ENCODE measurements around the gene TSHR.
A peak's percentile ranks its signal among the peaks of the same experiment; 100 is the strongest.
"Not testable (repeated sequence)": the region's sequence is repeated elsewhere in the genome, so short reads cannot be mapped to it uniquely, and the experiment has no call there.

TSHR gene

DNA sequence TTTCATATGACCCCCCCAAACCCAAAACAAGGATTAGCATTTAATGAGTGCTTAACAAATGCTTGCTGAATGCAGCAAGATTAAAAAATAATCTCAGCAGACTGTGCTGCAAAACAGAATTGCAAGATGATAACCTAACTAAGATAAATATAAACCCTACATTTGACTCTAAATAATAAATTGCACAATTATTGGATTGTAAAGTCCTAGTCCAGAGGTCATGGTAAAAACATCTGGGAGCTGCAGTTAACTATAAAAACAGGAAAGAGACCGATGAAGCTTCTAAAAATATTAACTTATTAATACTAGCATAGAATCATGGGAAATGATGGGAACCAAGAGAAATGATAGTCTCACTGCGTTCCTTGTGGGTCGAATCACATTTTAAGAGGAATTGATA lies 37.2 kb downstream of the TSHR start:
- TF ChIP-seq POLR2A (IDR thresholded peaks at IDR 0.05; ENCODE audit: low read depth, low read length) = no peak
- no peak for DNase-seq (ENCODE audit: insufficient read length, low spot score)

GRCh38 chr14:80996049-80996901 lies 40.9 kb downstream of the TSHR start:
- FAIRE-seq (peak; percentile 58), DNase-seq (ENCODE audit: insufficient read length, low spot score) (peak; percentile 23)
- no peak for TF ChIP-seq POLR2A (IDR thresholded peaks at IDR 0.05; ENCODE audit: low read depth, low read length)

More for the DNA sequence above, 37.2 kb downstream of the TSHR start:
- no peak for FAIRE-seq

GRCh38 chr14:81001447-81001846 lies 46.0 kb downstream of the TSHR start:
- DNase-seq (ENCODE audit: insufficient read length, low spot score) (no peak), FAIRE-seq (no peak)
- no peak for TF ChIP-seq POLR2A (IDR thresholded peaks at IDR 0.05; ENCODE audit: low read depth, low read length)

DNA sequence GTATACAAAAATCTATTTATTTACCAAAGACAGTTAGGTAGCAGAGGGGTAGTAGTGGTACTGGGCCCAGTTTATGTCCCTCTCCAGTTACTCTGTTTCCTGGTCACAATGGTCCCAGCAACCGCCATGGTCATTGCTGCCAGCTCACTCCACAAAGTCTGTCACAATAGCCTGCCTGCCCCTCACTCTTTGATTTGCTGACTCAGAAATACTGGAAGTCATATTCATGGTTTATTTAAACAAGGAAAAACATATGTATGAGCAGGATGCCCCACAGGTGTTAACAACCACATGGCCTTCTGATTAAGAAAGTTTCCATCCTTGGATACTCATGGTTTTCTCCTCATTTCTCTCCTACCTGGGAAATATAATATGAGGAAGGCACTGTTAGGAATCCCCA lies 49.2 kb downstream of the TSHR start:
- DNase-seq (ENCODE audit: insufficient read length, low spot score) (no peak), FAIRE-seq (no peak)
- no peak for TF ChIP-seq POLR2A (IDR thresholded peaks at IDR 0.05; ENCODE audit: low read depth, low read length)

DNA sequence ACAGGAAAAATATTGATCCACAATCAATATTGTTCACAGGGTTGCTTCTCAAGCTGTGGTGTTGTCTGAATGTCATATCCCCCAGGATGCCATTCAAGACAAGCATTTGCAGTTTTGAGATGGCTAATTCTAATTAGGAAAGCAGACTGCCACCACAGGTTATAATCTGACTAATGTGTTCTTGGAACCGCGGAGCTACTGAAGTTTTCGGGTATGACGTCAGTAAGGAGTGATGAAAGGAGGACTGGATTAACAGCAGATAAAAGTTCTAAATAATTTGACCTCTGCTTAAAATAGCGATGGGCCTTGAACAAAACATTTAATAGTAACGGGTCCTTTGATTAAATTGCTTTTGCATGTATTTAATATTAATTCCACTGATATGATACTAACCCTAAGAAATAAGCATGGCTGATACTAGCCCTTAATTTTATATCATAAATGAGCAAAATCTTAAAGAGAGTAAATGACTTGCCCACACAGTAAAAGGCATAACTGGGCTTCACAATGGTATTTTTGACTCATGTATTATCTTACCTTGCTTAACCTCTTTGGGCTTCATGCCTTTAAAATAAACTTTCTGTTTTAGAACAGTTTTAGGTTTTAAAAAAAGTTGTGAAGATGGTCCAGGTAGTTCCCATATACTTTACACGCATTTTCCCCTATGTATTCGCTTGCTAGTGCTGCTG lies 50.3 kb downstream of the TSHR start:
- TF ChIP-seq POLR2A (IDR thresholded peaks at IDR 0.05; ENCODE audit: low read depth, low read length) = no peak
- FAIRE-seq (no peak), DNase-seq (ENCODE audit: insufficient read length, low spot score) (no peak)

GRCh38 chr14:81006266-81006665 lies 50.8 kb downstream of the TSHR start:
- DNase-seq (ENCODE audit: insufficient read length, low spot score) (no peak), FAIRE-seq (no peak)
- TF ChIP-seq POLR2A (IDR thresholded peaks at IDR 0.05; ENCODE audit: low read depth, low read length) = no peak

- TF ChIP-seq POLR2A (IDR thresholded peaks at IDR 0.05; ENCODE audit: low read depth, low read length) = no peak
- FAIRE-seq (no peak), DNase-seq (ENCODE audit: insufficient read length, low spot score) (no peak)
Measured at GRCh38 chr14:81007131-81007530, 51.7 kb downstream of the TSHR start.

GRCh38 chr14:81009346-81009745 lies 53.9 kb downstream of the TSHR start:
- FAIRE-seq (no peak), DNase-seq (ENCODE audit: insufficient read length, low spot score) (no peak)
- TF ChIP-seq POLR2A (IDR thresholded peaks at IDR 0.05; ENCODE audit: low read depth, low read length) = no peak

- no peak for FAIRE-seq
- no peak for TF ChIP-seq POLR2A (IDR thresholded peaks at IDR 0.05; ENCODE audit: low read depth, low read length)
Measured at GRCh38 chr14:81018251-81018650, 62.8 kb downstream of the TSHR start.

DNA sequence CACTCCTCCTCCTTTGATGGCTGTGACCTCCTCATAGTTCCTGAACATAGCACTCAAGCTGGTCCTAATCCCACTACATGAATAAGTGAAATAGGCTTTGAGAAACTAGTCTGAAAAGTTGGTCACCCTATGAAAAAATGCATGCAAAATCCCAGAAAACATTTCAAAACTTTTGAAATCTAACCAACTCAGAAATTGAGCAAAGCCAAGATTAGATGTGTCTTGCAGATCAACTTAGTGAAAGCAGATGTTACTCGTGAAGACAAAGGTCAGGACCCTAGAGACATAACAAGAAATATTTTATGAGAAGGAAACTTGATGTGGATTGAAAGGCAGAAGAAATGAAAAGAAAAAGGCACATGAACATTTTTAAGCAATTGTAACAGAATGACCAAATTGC lies 63.3 kb downstream of the TSHR start:
- FAIRE-seq (no peak), DNase-seq (ENCODE audit: insufficient read length, low spot score) (no peak)
- TF ChIP-seq POLR2A (IDR thresholded peaks at IDR 0.05; ENCODE audit: low read depth, low read length) = no peak

More at GRCh38 chr14:81018251-81018650, 62.8 kb downstream of the TSHR start:
- DNase-seq (ENCODE audit: insufficient read length, low spot score) = no peak

DNA sequence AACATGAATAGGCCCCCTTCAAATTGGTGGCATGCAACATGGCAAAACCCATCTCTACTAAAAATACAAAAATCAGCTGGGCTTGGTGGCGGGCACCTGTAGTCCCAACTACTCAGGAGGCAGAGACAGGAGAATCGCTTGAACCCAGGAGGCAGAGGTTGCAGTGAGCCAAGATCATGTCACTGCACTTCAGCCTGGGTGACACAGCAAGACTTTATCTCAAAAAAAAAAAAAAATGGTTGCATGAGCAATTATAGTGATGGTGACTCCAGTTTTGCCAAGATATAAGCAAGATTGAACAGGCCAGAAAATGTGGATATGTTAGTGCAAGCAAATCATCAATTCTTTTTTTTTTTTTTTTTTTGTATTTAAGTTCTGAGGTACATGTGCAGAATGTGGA lies 63.7 kb downstream of the TSHR start:
- DNase-seq (ENCODE audit: insufficient read length, low spot score); FAIRE-seq: not testable (repeated sequence)

- no peak for TF ChIP-seq POLR2A (IDR thresholded peaks at IDR 0.05; ENCODE audit: low read depth, low read length)
- no peak for DNase-seq (ENCODE audit: insufficient read length, low spot score)
- FAIRE-seq = no peak
Measured at GRCh38 chr14:81023095-81023710, 67.8 kb downstream of the TSHR start.

DNA sequence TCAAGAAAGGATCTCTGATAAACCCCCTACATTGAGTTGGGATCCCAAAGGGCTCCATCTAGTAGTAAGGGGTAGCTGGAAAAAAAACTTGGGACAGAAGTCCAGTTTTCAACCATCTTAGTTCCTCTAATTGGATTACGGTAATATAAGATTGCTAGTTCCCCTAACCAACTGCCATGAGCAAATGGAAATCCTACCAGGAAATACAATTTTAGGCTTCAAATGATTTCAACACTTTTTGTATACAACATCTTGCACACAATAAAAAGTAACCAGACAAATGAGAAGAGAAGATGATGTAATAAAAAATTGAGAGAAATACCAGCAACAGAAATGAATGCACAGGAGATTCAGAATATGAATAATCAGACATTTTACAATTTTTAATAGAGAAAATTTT lies 73.0 kb downstream of the TSHR start:
- FAIRE-seq (no peak), DNase-seq (ENCODE audit: insufficient read length, low spot score) (no peak)
- TF ChIP-seq POLR2A (IDR thresholded peaks at IDR 0.05; ENCODE audit: low read depth, low read length) = no peak

DNA sequence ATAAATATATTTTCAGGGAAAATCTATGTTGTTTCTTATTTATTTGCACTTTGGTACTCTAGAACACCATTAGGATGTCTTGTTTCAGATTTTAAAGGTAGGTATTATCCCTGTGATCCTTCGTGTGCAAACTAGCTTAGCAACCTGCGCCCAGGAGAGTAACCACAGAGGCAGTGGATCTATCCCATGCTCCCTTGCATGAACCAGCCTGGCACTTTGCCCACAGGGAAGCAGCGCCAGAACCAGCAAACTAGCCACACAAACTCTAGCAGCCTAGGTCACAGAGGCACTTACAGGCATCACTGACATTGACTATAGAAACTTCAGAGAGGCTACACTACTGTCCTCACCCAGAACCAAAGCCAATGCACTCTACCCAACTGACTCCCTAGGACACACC lies 76.1 kb downstream of the TSHR start:
- no peak for TF ChIP-seq POLR2A (IDR thresholded peaks at IDR 0.05; ENCODE audit: low read depth, low read length)
- DNase-seq (ENCODE audit: insufficient read length, low spot score) (no peak), FAIRE-seq (no peak)

Measured in H54 (cell line).